Measurements from ENCODE around the gene KCNJ14. TPM values are rescaled to one million over a fixed set of nuclear protein-coding genes. Genes with fewer than 3 reads are reported as not detected.

Gene KCNJ14
- total RNA-seq, 1 donor from 2014 or later = 1.4 TPM

DNA sequence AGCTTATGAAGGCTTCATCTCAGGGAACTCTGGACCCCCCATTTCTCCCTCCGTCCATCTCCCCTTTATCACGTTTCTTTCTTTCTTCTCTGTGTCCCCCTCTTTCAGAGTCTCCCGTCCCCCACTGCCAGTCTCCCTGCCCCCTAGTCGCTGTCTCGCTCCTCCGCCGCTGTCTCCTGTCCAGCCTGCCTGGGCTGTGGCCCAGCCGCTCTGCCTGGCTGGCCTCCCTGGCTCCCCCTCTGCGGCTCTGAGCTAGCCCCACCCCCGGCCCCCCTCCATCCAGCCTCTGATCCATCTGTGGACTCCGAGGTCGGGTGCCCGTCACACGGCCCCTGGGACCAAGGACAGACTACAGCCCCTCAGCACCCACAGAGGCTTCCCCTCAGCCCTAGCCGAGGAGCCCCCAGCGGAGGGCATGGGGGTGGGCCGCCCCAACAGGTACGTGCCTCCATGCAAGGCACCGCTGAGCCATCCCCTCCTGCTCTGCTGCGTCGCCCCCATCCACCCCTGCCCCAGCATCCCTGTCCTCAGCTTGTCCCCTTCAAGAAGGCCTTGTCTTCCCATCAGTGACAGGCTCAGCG is 1.1 kb upstream of the KCNJ14 start:
- H3K36me3 Mint-ChIP-seq (ENCODE audit: low read depth, unreplicated experiment) = peaks cover 10% of the 10 kb centered on the region
- no peak overlapping the region for H3K4me2 ChIP-seq (ENCODE audit: low read length)

DNA sequence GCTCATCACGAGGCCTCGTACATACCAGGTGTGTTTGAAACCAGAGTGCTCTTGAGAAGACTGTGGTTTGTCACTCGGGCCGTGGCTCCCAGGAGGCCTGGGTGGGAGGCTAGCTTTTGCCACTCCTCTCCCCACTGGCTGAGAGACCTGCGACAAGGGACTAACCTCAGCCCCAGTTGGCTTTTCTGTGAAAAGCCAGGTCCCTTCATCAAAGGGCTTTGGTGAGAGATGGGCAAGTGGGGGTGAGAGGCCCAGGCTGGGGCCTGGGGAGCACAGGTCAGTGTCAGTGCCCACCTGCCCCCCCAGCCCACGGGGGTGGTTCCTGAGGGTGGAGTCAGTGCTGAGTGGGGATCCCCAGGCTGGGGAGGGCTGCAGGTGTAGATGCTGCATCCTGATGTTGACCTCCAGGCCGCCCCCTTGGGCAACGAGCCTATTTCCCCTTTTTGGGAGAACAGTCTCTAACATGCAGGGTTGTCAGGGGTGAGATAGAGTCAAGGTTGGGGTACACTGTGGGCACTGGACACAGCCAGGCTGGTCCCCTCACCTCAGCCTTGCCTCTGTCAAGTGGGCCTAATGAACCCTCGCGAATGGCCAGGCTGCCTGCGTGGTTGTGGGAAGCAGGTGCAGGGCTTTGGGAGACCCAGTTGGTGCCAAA is 661 bp downstream of the KCNJ14 start:
- Histone ChIP-seq H4K20me1 (ENCODE audit: insufficient read depth, low read length) (peaks cover 47% of the 10 kb centered on the region), H3K9ac (ENCODE audit: low read length) (no peak overlapping the region), H3K4me2 (ENCODE audit: low read length) (no peak overlapping the region), H3K27ac (ENCODE audit: low read depth, low read length) (no peak overlapping the region), H3K9me3 (ENCODE audit: insufficient read depth, low read depth, low read length) (no peaks in the 10 kb centered on the region), H2AFZ (ENCODE audit: low read depth, low read length) (no peak overlapping the region), H3K4me1 (ENCODE audit: insufficient read depth, low read length) (no peaks in the 10 kb centered on the region), H3K4me3 (ENCODE audit: insufficient read depth, low read depth, low read length) (no peak overlapping the region), H3K79me2 (ENCODE audit: insufficient read depth, low read length) (peaks cover 23% of the 10 kb centered on the region), H3K36me3 (ENCODE audit: insufficient read depth, low read length) (peaks cover 28% of the 10 kb centered on the region), H3K27me3 (ENCODE audit: insufficient read depth, low read length) (no peaks in the 10 kb centered on the region)
- FAIRE-seq (no peak), DNase-seq (ENCODE audit: low read depth) (no peak)
- Mint-ChIP-seq H3K4me1 (ENCODE audit: low read depth, unreplicated experiment) (no peaks in the 10 kb centered on the region), H3K36me3 (ENCODE audit: low read depth, unreplicated experiment) (peaks cover 9% of the 10 kb centered on the region), H3K27me3 (ENCODE audit: low read depth, unreplicated experiment) (no peaks in the 10 kb centered on the region), H3K9me3 (ENCODE audit: unreplicated experiment) (no peaks in the 10 kb centered on the region), H3K4me3 (ENCODE audit: unreplicated experiment) (no peak overlapping the region), H3K27ac (ENCODE audit: unreplicated experiment) (no peak overlapping the region)
- TF ChIP-seq CTCF (IDR thresholded peaks at IDR 0.05; ENCODE audit: insufficient read depth, low read depth, low read length) (no peak), EZH2 (IDR thresholded peaks at IDR 0.05; ENCODE audit: insufficient read depth, low read length) (no peak)

More for the DNA sequence above, 1.1 kb upstream of the KCNJ14 start:
- Histone ChIP-seq H3K4me3 (ENCODE audit: insufficient read depth, low read depth, low read length) (no peak overlapping the region), H3K79me2 (ENCODE audit: insufficient read depth, low read length) (peaks cover 23% of the 10 kb centered on the region), H2AFZ (ENCODE audit: low read depth, low read length) (no peak overlapping the region), H3K9me3 (ENCODE audit: insufficient read depth, low read depth, low read length) (no peaks in the 10 kb centered on the region), H3K9ac (ENCODE audit: low read length) (no peak overlapping the region), H3K27ac (ENCODE audit: low read depth, low read length) (no peak overlapping the region), H4K20me1 (ENCODE audit: insufficient read depth, low read length) (peaks cover 47% of the 10 kb centered on the region), H3K27me3 (ENCODE audit: insufficient read depth, low read length) (no peaks in the 10 kb centered on the region), H3K4me1 (ENCODE audit: insufficient read depth, low read length) (no peaks in the 10 kb centered on the region), H3K36me3 (ENCODE audit: insufficient read depth, low read length) (peaks cover 28% of the 10 kb centered on the region)
- DNase-seq (ENCODE audit: low read depth) = no peak
- no peaks in the 10 kb centered on the region for H3K27me3 Mint-ChIP-seq (ENCODE audit: low read depth, unreplicated experiment)
- H3K9me3 Mint-ChIP-seq (ENCODE audit: unreplicated experiment) = no peaks in the 10 kb centered on the region
- FAIRE-seq = no peak
- TF ChIP-seq CTCF (IDR thresholded peaks at IDR 0.05; ENCODE audit: insufficient read depth, low read depth, low read length) (no peak), EZH2 (IDR thresholded peaks at IDR 0.05; ENCODE audit: insufficient read depth, low read length) (no peak)
- H3K4me1 Mint-ChIP-seq (ENCODE audit: low read depth, unreplicated experiment) = no peaks in the 10 kb centered on the region
- H3K4me3 Mint-ChIP-seq (ENCODE audit: unreplicated experiment) = no peak overlapping the region
- H3K27ac Mint-ChIP-seq (ENCODE audit: unreplicated experiment) = peak overlapping the region; percentile 55

- peaks cover 47% of the 10 kb centered on the region for H4K20me1 ChIP-seq (ENCODE audit: insufficient read depth, low read length)
- DNase-seq (ENCODE audit: low read depth) = no peak
- peaks cover 22% of the 10 kb centered on the region for H3K36me3 ChIP-seq (ENCODE audit: insufficient read depth, low read length)
- H3K4me3 Mint-ChIP-seq (ENCODE audit: unreplicated experiment) = no peak overlapping the region
- H3K79me2 ChIP-seq (ENCODE audit: insufficient read depth, low read length) = peaks cover 23% of the 10 kb centered on the region
- H3K27me3 Mint-ChIP-seq (ENCODE audit: low read depth, unreplicated experiment) = no peaks in the 10 kb centered on the region
- no peak overlapping the region for H3K27ac Mint-ChIP-seq (ENCODE audit: unreplicated experiment)
- no peaks in the 10 kb centered on the region for H3K9me3 Mint-ChIP-seq (ENCODE audit: unreplicated experiment)
- no peak overlapping the region for H3K27ac ChIP-seq (ENCODE audit: low read depth, low read length)
- H2AFZ ChIP-seq (ENCODE audit: low read depth, low read length) = no peak overlapping the region
- H3K9ac ChIP-seq (ENCODE audit: low read length) = no peak overlapping the region
- no peaks in the 10 kb centered on the region for H3K4me1 Mint-ChIP-seq (ENCODE audit: low read depth, unreplicated experiment)
- TF ChIP-seq EZH2 (IDR thresholded peaks at IDR 0.05; ENCODE audit: insufficient read depth, low read length) (no peak), CTCF (IDR thresholded peaks at IDR 0.05; ENCODE audit: insufficient read depth, low read depth, low read length) (no peak)
- H3K4me2 ChIP-seq (ENCODE audit: low read length) = no peak overlapping the region
- no peaks in the 10 kb centered on the region for H3K9me3 ChIP-seq (ENCODE audit: insufficient read depth, low read depth, low read length)
- no peak overlapping the region for H3K4me3 ChIP-seq (ENCODE audit: insufficient read depth, low read depth, low read length)
- H3K36me3 Mint-ChIP-seq (ENCODE audit: low read depth, unreplicated experiment) = peaks cover 9% of the 10 kb centered on the region
- H3K4me1 ChIP-seq (ENCODE audit: insufficient read depth, low read length) = no peaks in the 10 kb centered on the region
- FAIRE-seq = no peak
- no peaks in the 10 kb centered on the region for H3K27me3 ChIP-seq (ENCODE audit: insufficient read depth, low read length)
Measured at GRCh38 chr19:48456864-48457263, 1.5 kb downstream of the KCNJ14 start.
